ENCODE data around the gene GCDH.
"Not testable (repeated sequence)": the region's sequence is repeated elsewhere in the genome, so short reads cannot be mapped to it uniquely, and the experiment has no call there.

GCDH gene

GRCh38 chr19:12886969-12887747, 3.8 kb upstream of the GCDH start, which contains the start of gene KLF1:
TSS of gene KLF1 (minus strand) at chr19:12887201. CDS start at chr19:12887140, 61 bp downstream.
- no peak for DNase-seq (ENCODE audit: low read depth)
- no peak for TF ChIP-seq CTCF (IDR thresholded peaks at IDR 0.05; ENCODE audit: low read depth, low read length, missing control alignments)
- no peak within 1 kb of the TSS for H3K4me3 ChIP-seq (ENCODE audit: low read depth, low read length)
- in situ Hi-C loops (cut with HindIII; ENCODE audit: low sequenced_read_pairs) = no loop called here

DNA sequence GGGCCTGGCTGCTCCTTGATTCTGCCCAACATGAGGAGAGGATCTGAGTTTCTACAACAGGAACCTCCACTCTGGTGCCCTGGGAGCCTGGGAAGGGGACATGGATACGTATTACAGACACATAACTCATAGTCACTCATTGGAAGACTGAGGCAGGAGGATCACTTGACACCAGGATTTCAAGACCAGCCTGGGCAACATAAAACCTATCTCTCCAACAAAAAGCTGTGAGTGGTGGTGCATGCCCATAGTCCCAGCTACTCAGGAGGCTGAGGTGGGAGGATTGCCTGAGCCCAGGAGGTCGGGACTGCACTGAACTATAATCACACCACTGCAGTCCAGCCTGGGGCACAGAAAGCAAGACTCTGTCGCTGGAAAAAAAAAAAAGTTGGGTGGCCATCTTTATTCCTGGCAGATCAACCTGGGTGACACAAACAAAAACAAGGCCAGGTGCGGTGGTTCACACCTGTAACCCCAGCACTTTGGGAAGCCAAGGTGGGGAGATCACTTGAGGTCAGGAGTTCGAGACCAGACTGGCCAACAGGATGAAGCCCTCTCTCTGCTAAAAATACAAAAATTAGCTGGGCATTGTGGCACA, 2.9 kb upstream of the GCDH start:
- no peak for DNase-seq (ENCODE audit: low read depth)
- in situ Hi-C loops (cut with HindIII; ENCODE audit: low sequenced_read_pairs) = no loop called here
- no peak for TF ChIP-seq CTCF (IDR thresholded peaks at IDR 0.05; ENCODE audit: low read depth, low read length, missing control alignments)
- no peak overlapping the region for H3K4me3 ChIP-seq (ENCODE audit: low read depth, low read length)

- H3K4me3 ChIP-seq (ENCODE audit: low read depth, low read length); DNase-seq (ENCODE audit: low read depth); in situ Hi-C loops (cut with HindIII; ENCODE audit: low sequenced_read_pairs): not testable (repeated sequence)
Observed at GRCh38 chr19:12890299-12890786, 617 bp upstream of the GCDH start.

DNA sequence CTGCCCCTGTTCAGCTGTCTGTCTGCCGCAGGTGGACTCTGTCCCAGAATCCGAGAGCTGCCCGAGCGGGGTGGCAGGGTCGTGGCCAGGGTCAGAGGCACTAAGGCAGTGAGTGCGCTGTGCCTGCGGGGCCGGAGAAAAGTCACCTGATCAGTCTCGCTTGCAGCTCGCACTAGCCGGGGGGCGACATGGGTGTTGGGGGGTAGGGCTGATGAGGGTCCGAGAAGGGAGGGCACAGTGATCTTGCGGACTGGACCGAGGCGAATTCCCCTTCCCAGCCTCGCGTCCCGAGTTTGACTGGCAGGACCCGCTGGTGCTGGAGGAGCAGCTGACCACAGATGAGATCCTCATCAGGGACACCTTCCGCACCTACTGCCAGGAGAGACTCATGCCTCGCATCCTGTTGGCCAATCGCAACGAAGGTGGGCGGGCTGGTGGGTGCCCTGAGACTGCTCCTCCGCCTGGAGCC, 627 bp downstream of the GCDH start:
- H3K4me3 ChIP-seq (ENCODE audit: low read depth, low read length) = peak overlapping the region; percentile 86
- DNase-seq (ENCODE audit: low read depth) = no peak
- in situ Hi-C loops (cut with HindIII; ENCODE audit: low sequenced_read_pairs) = no loop called here
- no peak for TF ChIP-seq CTCF (IDR thresholded peaks at IDR 0.05; ENCODE audit: low read depth, low read length, missing control alignments)

- in situ Hi-C loops (cut with HindIII; ENCODE audit: low sequenced_read_pairs) = no loop called here
- no peak for TF ChIP-seq CTCF (IDR thresholded peaks at IDR 0.05; ENCODE audit: low read depth, low read length, missing control alignments)
- H3K4me3 ChIP-seq (ENCODE audit: low read depth, low read length) = no peak overlapping the region
- no peak for DNase-seq (ENCODE audit: low read depth)
Observed at GRCh38 chr19:12893582-12893981, 2.6 kb downstream of the GCDH start.

- in situ Hi-C loops (cut with HindIII; ENCODE audit: low sequenced_read_pairs) = no loop called here
Observed at GRCh38 chr19:12896460-12896859, 5.5 kb downstream of the GCDH start.

More at GRCh38 chr19:12896460-12896859, 5.5 kb downstream of the GCDH start:
- no peak for DNase-seq (ENCODE audit: low read depth)
- no peak for TF ChIP-seq CTCF (IDR thresholded peaks at IDR 0.05; ENCODE audit: low read depth, low read length, missing control alignments)
- H3K4me3 ChIP-seq (ENCODE audit: low read depth, low read length) = no peak overlapping the region
